ENCODE data around the gene TCF12. TPM values are rescaled to one million over a fixed set of nuclear protein-coding genes. Genes with fewer than 3 reads are reported as not detected.

The TCF12 gene
- total RNA-seq, 1 experiment from 2014 or later: 76.7 TPM

- Histone ChIP-seq H4K5ac (ENCODE audit: insufficient read length, low read depth, low read length) (no peak overlapping the region), H3K79me2 (ENCODE audit: insufficient read depth, low read length) (peaks cover 15% of the 10 kb centered on the region; the same call in 1 of the 2 replicates), H2BK20ac (ENCODE audit: low read depth, low read length, poor library complexity, severe bottlenecking) (no peak overlapping the region), H2BK15ac (ENCODE audit: low read depth, low read length) (no peak overlapping the region), H4K91ac (ENCODE audit: insufficient read length, low read depth, low read length) (no peak overlapping the region), H2AFZ (ENCODE audit: low read length) (no peak overlapping the region), H2BK120ac (ENCODE audit: low read depth, low read length, poor library complexity, severe bottlenecking) (no peak overlapping the region), H3K23me2 (ENCODE audit: insufficient read length, low read depth, low read length, poor library complexity, severe bottlenecking) (no peaks in the 10 kb centered on the region), H3K27me3 (ENCODE audit: insufficient read depth, low read length) (no peaks in the 10 kb centered on the region), H3K23ac (ENCODE audit: insufficient read length, low read depth, low read length) (no peak overlapping the region), H2BK5ac (ENCODE audit: insufficient read length, low read length) (no peak overlapping the region), H3K79me1 (ENCODE audit: insufficient read depth, low read depth, low read length, poor library complexity, severe bottlenecking) (peaks cover 3% of the 10 kb centered on the region), H3K18ac (ENCODE audit: insufficient read length, low read depth, low read length) (no peak overlapping the region), H3K4me2 (ENCODE audit: insufficient read depth, insufficient read length, low read length) (no peak overlapping the region), H4K8ac (replicated peaks; ENCODE audit: insufficient read length, low read depth, low read length) (no peak overlapping the region), H4K20me1 (ENCODE audit: control insufficient read depth, insufficient read depth, insufficient read length) (no peaks in the 10 kb centered on the region), H3K14ac (ENCODE audit: insufficient read depth, low read length) (no peak overlapping the region), H3K9ac (ENCODE audit: extremely low read depth, insufficient read length, low read length) (no peak overlapping the region), H3T11ph (ENCODE audit: low read length) (no peak overlapping the region), H2BK12ac (ENCODE audit: insufficient read length, low read depth, low read length) (no peak overlapping the region), H3K9me3 (ENCODE audit: control insufficient read depth, low read depth, low read length) (no peaks in the 10 kb centered on the region), H3K56ac (ENCODE audit: insufficient read length, low read depth, low read length) (no peak overlapping the region), H3K4ac (ENCODE audit: low read depth, low read length) (no peak overlapping the region), H3K4me1 (ENCODE audit: insufficient read depth, low read length) (no peaks in the 10 kb centered on the region; the same call in 1 of the 2 replicates), H3K27ac (ENCODE audit: insufficient read length, low read depth, low read length) (no peak overlapping the region), H2AK5ac (ENCODE audit: insufficient read length, low read length) (no peak overlapping the region)
- H3K4me1 Mint-ChIP-seq: peaks cover 24 to 29% of the 10 kb centered on the region in 2 experiments
- H3K27ac Mint-ChIP-seq: no peak overlapping the region; a peak in 2 of 7 replicates
- no CpG with 5 or more reads among the region's 5 CpGs for WGBS (ENCODE audit: extremely low coverage, insufficient read length, low lambda C conversion rate)
- no peaks in the 10 kb centered on the region for H3K27me3 Mint-ChIP-seq (ENCODE audit: low read depth)
- no peak for TF ChIP-seq CTCF (conservative IDR thresholded peaks at IDR 0.05)
- DNase-seq: no peak
- H3K4me3 Mint-ChIP-seq: no peak overlapping the region
- H3K9me3 Mint-ChIP-seq: peaks cover 10 to 11% of the 10 kb centered on the region in 2 experiments
- H3K36me3 Mint-ChIP-seq (ENCODE audit: insufficient read depth in 1 of 3, low read depth in 3 of 3): peaks cover 5 to 13% (median 10%) of the 10 kb centered on the region in 3 experiments
These were observed 109.2 kb downstream of the TCF12 start for GRCh38 chr15:57027596-57027995.

All from H9 (cell line).